SIG-M5 treated with dmso at 0.1 percent for 504 hours (cell line): ENCODE data around the gene TECTA.

Experiments
- DNase-seq: peaks from one replicate; lab custom pipeline; 2025; ENCODE audit not compliant: unreplicated experiment; lab: John Stamatoyannopoulos, UW

TECTA gene

DNA sequence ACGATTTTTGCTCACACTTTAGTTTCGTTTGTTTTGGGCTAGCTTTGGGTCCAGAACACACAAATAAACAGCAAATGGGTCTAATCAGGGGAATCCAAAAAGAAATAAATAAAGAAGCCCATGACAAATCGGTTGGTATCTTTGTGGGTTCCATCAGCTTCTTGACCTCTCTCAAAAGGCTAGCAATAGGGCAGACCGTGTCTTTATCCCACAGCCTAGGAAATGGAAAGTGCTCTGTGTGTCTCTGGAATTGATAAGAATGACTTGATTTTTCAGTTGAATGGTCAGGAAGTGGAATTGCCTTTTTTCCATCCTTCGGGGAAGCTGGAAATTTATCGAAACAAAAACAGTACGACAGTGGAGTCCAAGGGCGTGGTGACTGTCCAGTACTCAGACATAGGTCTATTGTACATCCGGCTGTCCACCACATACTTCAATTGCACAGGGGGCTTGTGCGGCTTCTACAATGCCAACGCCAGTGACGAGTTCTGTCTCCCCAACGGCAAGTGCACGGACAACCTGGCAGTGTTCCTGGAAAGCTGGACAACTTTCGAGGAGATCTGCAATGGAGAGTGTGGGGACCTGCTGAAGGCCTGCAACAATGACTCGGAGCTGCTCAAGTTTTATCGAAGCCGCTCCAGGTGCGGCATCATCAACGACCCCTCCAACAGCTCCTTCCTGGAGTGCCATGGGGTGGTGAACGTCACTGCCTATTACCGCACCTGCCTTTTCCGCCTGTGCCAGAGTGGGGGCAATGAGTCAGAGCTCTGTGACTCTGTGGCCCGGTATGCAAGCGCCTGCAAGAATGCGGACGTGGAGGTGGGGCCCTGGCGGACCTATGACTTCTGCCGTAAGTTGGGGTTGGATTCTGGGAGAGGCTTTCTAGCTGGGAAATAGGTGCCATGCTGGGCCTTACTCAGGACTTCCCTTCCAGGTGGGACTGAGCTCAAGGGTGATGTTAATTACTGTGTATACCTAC lies 28.6 kb downstream of the TECTA start:
- no peak for DNase-seq

GRCh38 chr11:121131656-121132055 lies 30.6 kb downstream of the TECTA start:
- no peak for DNase-seq

- no peak for DNase-seq
These were observed 31.4 kb downstream of the TECTA start for GRCh38 chr11:121132211-121132976.

DNA sequence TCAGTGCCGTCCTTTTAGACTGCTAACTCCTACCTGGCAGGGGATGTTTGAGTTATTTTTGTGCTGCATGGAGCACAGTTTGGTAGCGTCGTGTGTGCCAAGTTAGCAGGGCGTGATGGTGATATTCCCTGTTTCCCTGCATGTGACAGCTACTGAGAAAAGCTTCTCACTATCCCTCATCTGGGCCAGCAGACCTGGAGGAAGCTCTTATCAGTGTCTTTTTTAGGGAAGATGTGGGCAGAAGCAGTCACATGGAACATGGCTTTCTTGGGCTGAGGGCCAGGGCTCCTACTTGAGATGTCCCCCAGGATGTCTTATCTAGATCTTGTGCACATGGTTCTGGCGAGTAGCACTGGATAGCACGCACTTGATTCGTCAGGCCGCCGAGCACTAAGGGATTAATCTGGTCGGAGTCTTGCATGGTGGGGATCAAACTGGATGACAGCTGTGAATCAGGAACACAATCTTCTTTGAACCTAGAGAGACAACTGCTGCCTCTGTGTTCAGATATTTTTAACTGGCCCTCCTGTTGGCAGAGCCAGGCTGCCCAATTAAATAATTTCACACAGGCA lies 33.8 kb downstream of the TECTA start:
- no peak for DNase-seq

DNA sequence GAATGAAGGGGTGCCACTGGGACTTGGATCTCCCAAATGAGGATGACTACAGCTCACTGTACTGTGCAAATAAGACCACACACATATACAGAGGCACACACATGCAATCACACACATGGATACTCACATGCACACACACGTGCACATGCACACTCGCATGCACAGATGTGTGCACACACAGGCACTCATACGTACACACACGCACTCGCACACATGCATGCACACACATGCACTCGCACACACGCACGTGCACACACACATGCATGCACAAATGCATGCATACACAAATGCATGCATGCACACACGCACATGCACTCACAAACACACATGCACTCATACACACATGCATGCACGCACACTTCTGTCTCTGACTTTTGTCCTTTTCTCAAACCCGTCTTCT lies 36.0 kb downstream of the TECTA start:
- no peak for DNase-seq

GRCh38 chr11:121138259-121138658 lies 37.2 kb downstream of the TECTA start:
- no peak for DNase-seq

DNA sequence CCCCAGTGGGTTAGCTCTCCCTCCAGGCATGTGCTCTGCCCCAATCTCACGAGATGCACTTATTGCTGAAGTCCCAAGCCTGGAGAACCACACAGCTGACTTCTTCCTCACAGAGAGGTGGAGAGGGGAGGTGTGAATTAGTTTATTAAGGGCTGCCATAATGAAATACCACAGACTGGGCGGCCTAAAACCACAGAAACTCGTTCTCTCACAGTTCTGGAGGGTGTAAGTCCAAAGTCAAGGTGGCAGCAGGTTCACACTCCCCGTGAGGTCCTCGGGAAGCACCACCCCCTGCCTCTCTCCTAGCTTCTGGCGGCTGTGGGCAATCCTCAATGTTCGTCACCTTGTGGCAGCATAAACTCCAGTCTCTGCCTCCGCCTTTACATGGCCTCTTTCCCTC lies 39.3 kb downstream of the TECTA start:
- no peak for DNase-seq

GRCh38 chr11:121141066-121141465 lies 40.0 kb downstream of the TECTA start:
- DNase-seq, result no peak

DNA sequence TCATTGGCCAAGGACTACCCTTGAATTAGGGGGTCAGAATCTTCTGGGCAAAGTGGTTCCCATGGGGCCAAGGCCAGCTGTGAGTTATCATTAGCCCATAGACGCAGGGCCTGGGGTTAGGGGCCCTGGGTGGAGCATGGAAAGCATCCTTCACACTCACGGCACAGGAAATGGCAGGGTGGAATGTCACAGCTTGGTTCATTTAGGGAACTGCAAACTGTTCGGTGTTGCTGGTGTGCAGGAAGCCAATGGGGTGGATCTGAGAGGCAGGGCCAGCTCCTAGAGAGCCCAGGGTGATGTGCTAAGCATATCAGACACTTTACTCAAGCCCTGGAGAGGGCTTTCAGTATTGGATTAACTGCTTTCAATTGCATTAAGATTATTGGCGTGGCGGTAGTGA lies 42.9 kb downstream of the TECTA start:
- no peak for DNase-seq

GRCh38 chr11:121144723-121145122 lies 43.7 kb downstream of the TECTA start:
- no peak for DNase-seq

GRCh38 chr11:121145826-121146225 lies 44.8 kb downstream of the TECTA start:
- DNase-seq, result no peak

GRCh38 chr11:121149116-121149515 lies 48.1 kb downstream of the TECTA start:
- DNase-seq, result no peak

DNA sequence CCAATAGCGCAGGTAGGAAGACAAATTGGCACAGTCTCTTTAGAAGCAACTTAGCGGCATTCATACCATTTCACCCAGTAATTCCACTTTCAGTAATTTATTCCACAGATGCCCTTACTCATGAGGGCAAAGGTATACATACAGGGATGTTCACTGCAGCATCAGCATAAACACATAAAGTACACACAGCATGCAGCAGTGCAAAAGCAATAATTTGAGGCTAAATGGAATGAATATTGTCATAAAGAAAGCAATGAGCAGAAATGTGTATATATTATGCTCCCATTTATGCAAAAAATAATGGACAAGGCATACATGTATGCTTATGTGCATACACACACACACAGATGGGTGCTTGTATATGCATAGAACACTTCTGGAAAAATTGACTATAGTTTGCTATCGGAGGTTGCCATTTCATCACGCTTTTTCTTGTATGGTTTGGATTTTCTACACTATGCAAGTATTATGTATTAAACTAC lies 50.2 kb downstream of the TECTA start:
- DNase-seq, result no peak

DNA sequence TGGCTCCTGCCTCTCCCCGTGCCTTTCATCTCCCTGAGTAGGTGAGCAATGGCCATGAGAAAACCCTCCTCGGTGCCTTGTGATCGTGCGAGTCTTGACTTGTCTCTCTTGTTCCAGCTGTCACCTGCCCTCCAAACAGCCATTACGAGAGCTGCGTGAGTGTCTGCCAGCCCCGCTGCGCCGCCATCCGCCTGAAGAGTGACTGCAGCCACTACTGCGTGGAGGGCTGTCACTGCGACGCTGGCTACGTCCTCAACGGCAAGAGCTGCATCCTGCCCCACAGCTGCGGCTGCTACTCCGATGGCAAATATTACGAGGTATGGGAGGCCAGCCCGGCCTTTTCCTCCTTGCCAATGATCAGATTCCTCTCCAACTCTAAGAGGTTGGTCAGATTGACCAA lies 51.7 kb downstream of the TECTA start:
- no peak for DNase-seq

GRCh38 chr11:121153472-121153871 lies 52.4 kb downstream of the TECTA start:
- no peak for DNase-seq

DNA sequence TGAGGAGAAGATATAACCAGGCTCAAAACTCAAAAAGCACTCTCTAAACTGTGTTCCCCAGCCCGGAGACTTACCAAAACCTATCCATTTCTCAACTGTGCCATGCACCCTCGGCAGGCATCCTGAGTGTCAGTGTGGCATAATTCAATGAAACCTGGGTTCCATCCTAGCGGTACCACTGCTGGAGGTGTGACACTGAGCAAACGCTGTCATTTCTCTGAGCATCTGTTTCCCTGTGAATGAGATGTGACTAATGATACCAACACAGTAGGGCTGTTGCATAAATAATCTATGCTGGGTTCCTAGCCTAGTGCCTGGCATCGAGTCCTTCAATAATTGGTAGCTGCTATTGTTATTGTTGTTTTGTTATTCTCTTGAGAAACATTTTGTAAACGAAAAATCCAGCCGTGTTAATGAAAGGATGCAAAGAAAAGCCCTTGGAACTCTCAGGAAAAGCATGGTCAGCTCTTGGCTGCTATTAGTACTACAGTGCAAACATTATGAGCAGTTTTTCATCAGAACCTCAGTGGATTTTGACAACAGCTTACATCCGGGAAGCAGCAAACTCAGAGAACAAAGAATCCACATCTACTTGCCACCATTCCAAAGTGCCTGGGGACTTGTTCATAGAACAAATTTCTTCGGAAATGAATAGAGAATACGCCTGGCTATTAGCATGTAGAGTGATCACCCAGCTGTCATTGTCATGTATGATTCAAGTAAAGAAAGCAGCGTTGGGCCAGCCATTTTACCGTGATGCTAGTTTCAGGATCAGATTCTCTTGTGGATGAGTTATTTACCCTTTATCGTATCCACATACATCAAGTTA lies 53.7 kb downstream of the TECTA start:
- no peak for DNase-seq

- no peak for DNase-seq
These were observed 56.7 kb downstream of the TECTA start for GRCh38 chr11:121157756-121158155.

- DNase-seq, result no peak
These were observed 58.7 kb downstream of the TECTA start for GRCh38 chr11:121159741-121160140.

- DNase-seq, result no peak
These were observed 60.4 kb downstream of the TECTA start for GRCh38 chr11:121161349-121161917.

GRCh38 chr11:121163658-121164308 lies 62.7 kb downstream of the TECTA start:
- DNase-seq, result no peak
